ENCODE results near the gene C22orf39. TPM values are rescaled to one million over a fixed set of nuclear protein-coding genes. Genes with fewer than 3 reads are reported as not detected.

C22orf39 gene
- total RNA-seq, 6 donors from 2014 or later: 29.1 to 48.6 (median 43.6) TPM

- DNase-seq: no peak
- Histone ChIP-seq H3K27ac (no peak overlapping the region), H3K9me3 (no peaks in the 10 kb centered on the region), H3K4me3 (no peak overlapping the region), H3K27me3 (no peaks in the 10 kb centered on the region), H3K36me3 (peaks cover 13 to 33% (median 25%) of the 10 kb centered on the region in 4 donors), H3K4me1 (peaks cover 0 to 8% (median 0%) of the 10 kb centered on the region in 4 donors)
- ATAC-seq (ENCODE audit: low FRiP score in 2 of 2): no peak
- no peak for TF ChIP-seq EP300 (IDR thresholded peaks at IDR 0.05)
- TF ChIP-seq CTCF (IDR thresholded peaks at IDR 0.05): no peak
- TF ChIP-seq POLR2AphosphoS5 (IDR thresholded peaks at IDR 0.05): no peak
- no peak for TF ChIP-seq POLR2A (IDR thresholded peaks at IDR 0.05)
- 100% methylated on average over 1 of the region's 1 CpG for WGBS, 2 donors
These were observed 35.8 kb downstream of the C22orf39 start for GRCh38 chr22:19411690-19412045.

GRCh38 chr22:19410941-19411689 lies 36.4 kb downstream of the C22orf39 start:
- WGBS, 2 donors: 97% methylated on average over 5 to 6 of the region's 6 CpGs
- H3K4me3 ChIP-seq: no peak overlapping the region

GRCh38 chr22:19407649-19408606 lies 39.6 kb downstream of the C22orf39 start:
- peaks cover 0 to 8% (median 0%) of the 10 kb centered on the region in 4 donors for H3K4me1 ChIP-seq
- ATAC-seq (ENCODE audit: low FRiP score in 2 of 2) (no peak), DNase-seq (no peak)
- H3K36me3 ChIP-seq: peaks cover 25 to 59% (median 45%) of the 10 kb centered on the region in 4 donors
- H3K9me3 ChIP-seq: no peaks in the 10 kb centered on the region
- TF ChIP-seq POLR2A (IDR thresholded peaks at IDR 0.05) (no peak), POLR2AphosphoS5 (IDR thresholded peaks at IDR 0.05) (no peak), CTCF (IDR thresholded peaks at IDR 0.05) (no peak), EP300 (IDR thresholded peaks at IDR 0.05) (no peak)
- H3K4me3 ChIP-seq: no peak overlapping the region
- no peaks in the 10 kb centered on the region for H3K27me3 ChIP-seq
- WGBS, 2 donors: 82 to 92% methylated on average over 10 to 16 of the region's 16 CpGs
- H3K27ac ChIP-seq: no peak overlapping the region

More at GRCh38 chr22:19410941-19411689, 36.4 kb downstream of the C22orf39 start:
- Histone ChIP-seq H3K27me3 (no peaks in the 10 kb centered on the region), H3K9me3 (no peaks in the 10 kb centered on the region), H3K36me3 (peaks cover 18 to 39% (median 30%) of the 10 kb centered on the region in 4 donors), H3K4me1 (peaks cover 0 to 8% (median 0%) of the 10 kb centered on the region in 4 donors), H3K27ac (no peak overlapping the region)
- TF ChIP-seq POLR2A (IDR thresholded peaks at IDR 0.05) (no peak), POLR2AphosphoS5 (IDR thresholded peaks at IDR 0.05) (no peak), CTCF (IDR thresholded peaks at IDR 0.05) (no peak), EP300 (IDR thresholded peaks at IDR 0.05) (no peak)
- no peak for DNase-seq
- ATAC-seq (ENCODE audit: low FRiP score in 2 of 2): no peak

- H3K27me3 ChIP-seq: no peaks in the 10 kb centered on the region
- ATAC-seq (ENCODE audit: low FRiP score in 2 of 2) (no peak), DNase-seq (no peak)
- peaks cover 25 to 62% (median 45%) of the 10 kb centered on the region in 4 donors for H3K36me3 ChIP-seq
- H3K4me1 ChIP-seq: peaks cover 0 to 7% (median 0%) of the 10 kb centered on the region in 4 donors
- no peaks in the 10 kb centered on the region for H3K9me3 ChIP-seq
- H3K4me3 ChIP-seq: no peak overlapping the region
- no peak overlapping the region for H3K27ac ChIP-seq
- whole genome bisulfite sequencing, 2 donors: 94 to 96% methylated on average over 4 of the region's 4 CpGs
- TF ChIP-seq CTCF (IDR thresholded peaks at IDR 0.05) (no peak), POLR2AphosphoS5 (IDR thresholded peaks at IDR 0.05) (no peak), EP300 (IDR thresholded peaks at IDR 0.05) (no peak), POLR2A (IDR thresholded peaks at IDR 0.05) (no peak)
These were observed 40.7 kb downstream of the C22orf39 start for GRCh38 chr22:19406846-19407245.
